ENCODE measurements around the gene FLYWCH2.

GRCh38 chr16:2834968-2835367 is 48.0 kb upstream of the FLYWCH2 start:
- TF ChIP-seq EZH2phosphoT487 (IDR thresholded peaks at IDR 0.05; ENCODE audit: unreplicated experiment) (no peak), CTCF (conservative IDR thresholded peaks at IDR 0.05; ENCODE audit: low read depth in 2 of 2) (no peak)
